NT2/D1 (cell line): ENCODE results near the gene LANCL2.

Source experiments
- DNase-seq: peaks from one replicate; pipeline ENCODE4 v3.0.0-alpha.2; 2011; ENCODE audit warnings: low read depth, low spot score
- H3K27me3 ChIP-seq: 2 replicates; pipeline ENCODE4 v1.6.0; 2011; ENCODE audit warnings: mild to moderate bottlenecking; ENCODE audit not compliant: insufficient read length, insufficient read depth
- H3K36me3 ChIP-seq: 2 replicates; pipeline ENCODE4 v1.6.1; 2011; ENCODE audit warnings: mild to moderate bottlenecking, low read length, mixed read lengths; ENCODE audit not compliant: insufficient read depth, insufficient read length
- H3K4me1 ChIP-seq: 2 replicates; pipeline ENCODE4 v1.5.1; 2011; ENCODE audit not compliant: insufficient read depth, insufficient read length
- H3K4me3 ChIP-seq: 2 replicates; pipeline ENCODE4 v1.5.1; 2011; ENCODE audit warnings: low read depth; ENCODE audit not compliant: insufficient read length
- H3K9ac ChIP-seq: 2 replicates; pipeline ENCODE4 v1.6.0; 2011; ENCODE audit warnings: low read depth; ENCODE audit not compliant: insufficient read length
- H3K9me3 ChIP-seq: 2 replicates; pipeline ENCODE4 v1.5.1; 2011; ENCODE audit warnings: mild to moderate bottlenecking, low read length; ENCODE audit not compliant: insufficient read depth
- SUZ12 ChIP-seq: IDR thresholded peaks from 2 replicates; pipeline ENCODE4 v1.6.1; 2011; ENCODE audit not compliant: insufficient read length, insufficient read depth; ENCODE audit errors: extremely low read depth
- YY1 ChIP-seq: IDR thresholded peaks from 2 replicates; pipeline ENCODE4 v1.6.1; 2011; ENCODE audit not compliant: insufficient read length, insufficient read depth
- ZNF274 ChIP-seq: IDR thresholded peaks from 2 replicates; pipeline ENCODE4 v1.6.1; 2011; ENCODE audit warnings: mild to moderate bottlenecking, low read depth, low read length

The LANCL2 gene

DNA sequence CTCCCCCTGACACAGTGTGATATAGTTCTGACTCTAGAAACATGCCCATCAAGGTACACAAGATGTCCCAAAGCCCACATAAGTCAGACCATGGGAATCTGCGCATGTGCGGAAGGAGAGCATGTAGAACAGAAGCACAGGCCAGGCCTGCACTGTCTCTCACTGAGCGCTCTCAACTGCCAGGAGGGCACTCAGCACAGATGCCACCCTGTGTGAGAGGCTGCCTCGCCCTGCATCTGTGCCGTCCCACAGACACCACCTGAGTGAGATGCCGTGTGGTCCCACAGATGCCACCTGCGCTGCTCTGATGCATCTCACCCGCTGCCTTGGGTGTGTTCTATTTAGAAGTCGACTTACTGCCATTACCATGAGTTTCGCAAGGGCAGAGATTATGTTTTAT, 108.8 kb downstream of the LANCL2 start:
- no peaks in the 10 kb centered on the region for H3K9me3 ChIP-seq
- H3K36me3 ChIP-seq: peaks cover 50% of the 10 kb centered on the region
- peaks cover 6% of the 10 kb centered on the region for H3K4me1 ChIP-seq

DNA sequence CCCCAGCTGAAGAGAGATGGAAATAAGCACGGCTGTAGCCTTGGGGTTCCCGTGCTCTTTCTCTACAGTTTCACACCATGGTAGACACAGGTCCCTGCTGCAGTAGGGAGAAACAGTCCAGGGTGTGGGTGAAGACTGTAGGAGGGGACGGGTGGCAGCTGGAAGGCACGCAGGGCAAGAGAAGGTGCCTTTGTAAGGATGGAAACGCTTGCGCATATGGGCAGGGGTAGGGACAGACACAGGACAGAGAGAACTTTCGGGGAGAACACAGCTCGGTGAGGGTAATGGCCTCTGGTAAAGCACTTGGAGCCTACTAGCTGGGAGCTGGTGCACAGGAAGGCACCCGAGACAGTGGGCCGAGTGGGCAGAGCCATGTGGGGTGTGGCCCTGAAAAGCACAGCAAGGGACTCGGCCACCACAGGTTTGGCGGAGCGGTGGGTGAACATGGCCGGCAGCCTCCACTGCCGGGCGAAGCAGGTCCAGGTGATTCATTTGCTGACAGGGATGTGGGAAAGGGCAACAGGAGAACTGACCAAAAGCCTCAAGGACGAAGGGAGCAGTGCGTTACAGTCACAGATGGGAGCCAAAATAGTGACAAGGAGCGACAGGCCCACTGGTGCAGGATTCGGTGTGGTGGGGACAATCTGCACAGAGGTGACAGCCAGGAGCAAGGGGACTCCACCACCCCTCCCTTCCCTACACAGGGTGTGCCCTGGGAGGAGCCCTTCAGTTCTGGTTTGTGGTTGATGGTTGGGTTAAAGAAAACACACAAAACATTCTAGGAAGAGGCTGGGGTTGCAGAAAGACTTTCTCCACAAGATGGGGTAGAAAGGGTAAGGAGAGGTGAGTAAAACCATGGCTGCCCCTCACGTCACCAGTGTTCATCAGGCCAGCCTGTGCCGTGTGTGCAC, 110.1 kb downstream of the LANCL2 start:
- TF ChIP-seq YY1 (no peak), ZNF274 (no peak), SUZ12 (no peak)
- H3K9ac ChIP-seq: no peak overlapping the region
- H3K9me3 ChIP-seq: no peaks in the 10 kb centered on the region
- H3K4me1 ChIP-seq: peaks cover 6% of the 10 kb centered on the region
- H3K27me3 ChIP-seq: no peaks in the 10 kb centered on the region
- no peak overlapping the region for H3K4me3 ChIP-seq
- DNase-seq: no peak
- H3K36me3 ChIP-seq: peaks cover 43% of the 10 kb centered on the region

More for the DNA sequence above, 108.8 kb downstream of the LANCL2 start:
- Histone ChIP-seq H3K4me3 (no peak overlapping the region), H3K9ac (no peak overlapping the region), H3K27me3 (no peaks in the 10 kb centered on the region)
- DNase-seq: no peak
- TF ChIP-seq ZNF274 (no peak), YY1 (no peak), SUZ12 (no peak)

DNA sequence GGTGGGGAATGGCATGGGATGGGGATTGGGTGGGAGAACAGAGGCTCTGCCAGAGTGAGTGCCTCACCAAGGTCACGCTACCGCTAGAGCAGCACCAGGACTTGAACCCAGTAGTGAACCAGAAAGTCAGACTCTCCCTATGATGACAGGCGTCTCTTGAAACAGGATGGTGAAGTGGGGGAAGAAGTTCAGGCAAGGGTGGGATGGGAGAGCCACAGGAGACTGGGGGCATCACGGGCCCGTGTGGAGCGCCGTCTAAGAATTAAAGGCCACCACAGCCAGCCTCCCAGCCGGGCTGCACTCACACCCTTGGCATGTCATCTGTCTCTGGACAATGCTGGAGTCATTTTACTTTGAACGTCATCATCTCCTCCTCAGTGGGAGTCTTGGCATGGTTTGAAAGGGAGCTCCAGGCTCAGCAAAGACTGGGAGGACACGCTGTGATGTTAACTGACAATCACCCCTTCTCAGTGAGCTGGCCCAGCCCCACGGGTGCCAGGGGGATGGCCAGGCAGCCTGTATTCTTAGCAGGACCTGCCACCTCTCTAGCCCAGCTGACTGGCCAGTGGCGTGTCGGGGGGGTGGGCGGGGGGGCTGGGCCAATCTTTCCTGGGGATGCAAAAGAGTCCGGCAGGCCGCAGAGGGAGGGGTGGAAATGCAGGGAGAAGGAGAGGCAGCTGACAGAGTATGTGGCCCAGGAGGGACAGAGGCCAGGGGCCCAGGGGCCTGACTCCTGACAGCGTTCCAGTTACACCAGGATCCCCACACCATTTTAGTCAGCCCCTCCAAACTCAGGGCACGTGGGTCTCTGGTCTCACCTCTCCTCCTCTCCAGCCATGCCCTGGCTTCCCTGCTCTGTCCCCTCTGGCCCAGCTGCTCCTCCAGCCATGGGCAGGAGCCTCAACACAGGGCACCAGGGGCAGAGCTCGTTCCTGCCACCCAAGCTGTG, 111.0 kb downstream of the LANCL2 start:
- no peaks in the 10 kb centered on the region for H3K9me3 ChIP-seq
- no peak for TF ChIP-seq ZNF274
- TF ChIP-seq YY1: no peak
- TF ChIP-seq SUZ12: no peak
- H3K27me3 ChIP-seq: no peaks in the 10 kb centered on the region
- no peak overlapping the region for H3K4me3 ChIP-seq
- peaks cover 8% of the 10 kb centered on the region for H3K4me1 ChIP-seq
- peaks cover 43% of the 10 kb centered on the region for H3K36me3 ChIP-seq
- no peak for DNase-seq
- no peak overlapping the region for H3K9ac ChIP-seq

DNA sequence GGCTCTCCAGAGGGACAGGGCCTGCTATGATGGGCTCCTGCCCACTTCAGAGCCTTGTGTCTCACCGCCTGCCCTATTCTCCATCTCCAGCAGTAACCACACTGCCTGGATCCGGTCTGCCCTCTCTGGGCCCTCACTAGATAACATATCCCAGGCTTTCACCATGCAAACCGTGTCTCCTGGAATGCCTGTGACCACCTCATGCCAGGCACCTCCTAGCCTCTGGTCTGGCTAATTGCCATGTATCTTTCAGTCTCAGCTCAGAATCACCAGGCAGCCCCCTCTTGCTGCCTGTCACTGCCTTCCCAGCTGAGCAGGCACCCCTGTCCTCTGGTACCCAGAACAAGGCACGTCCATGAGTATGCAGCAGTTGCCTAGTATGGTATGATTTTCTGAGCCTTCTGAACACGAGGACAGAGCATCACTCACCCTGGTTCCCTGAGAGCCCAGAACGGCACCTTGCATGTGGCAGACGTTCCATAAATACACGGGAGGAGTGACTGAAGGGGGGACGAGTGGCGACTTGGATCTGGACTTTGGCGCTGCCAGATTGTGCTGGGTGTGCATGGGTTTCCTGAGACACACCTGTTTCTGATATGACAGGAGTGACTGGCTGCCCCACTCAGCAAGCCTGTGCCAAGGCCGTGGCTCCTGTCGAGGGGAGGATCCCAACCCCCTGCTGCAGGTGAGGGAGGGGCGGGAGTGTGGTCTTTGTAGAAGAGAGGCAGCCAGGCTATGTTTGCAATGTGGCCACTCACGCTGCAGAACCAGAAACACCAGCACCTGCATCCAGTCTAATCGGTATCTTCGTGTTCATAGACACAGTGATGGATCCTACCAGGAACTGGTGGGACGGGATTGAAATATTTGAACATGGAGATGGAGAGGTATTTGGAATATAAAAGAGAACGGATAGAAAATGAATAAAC, 112.0 kb downstream of the LANCL2 start:
- no peaks in the 10 kb centered on the region for H3K27me3 ChIP-seq
- no peak for TF ChIP-seq SUZ12
- no peak for TF ChIP-seq YY1
- no peak for TF ChIP-seq ZNF274
- no peak overlapping the region for H3K4me3 ChIP-seq
- H3K9ac ChIP-seq: no peak overlapping the region
- H3K4me1 ChIP-seq: peaks cover 8% of the 10 kb centered on the region
- no peaks in the 10 kb centered on the region for H3K9me3 ChIP-seq
- no peak for DNase-seq
- peaks cover 46% of the 10 kb centered on the region for H3K36me3 ChIP-seq

DNA sequence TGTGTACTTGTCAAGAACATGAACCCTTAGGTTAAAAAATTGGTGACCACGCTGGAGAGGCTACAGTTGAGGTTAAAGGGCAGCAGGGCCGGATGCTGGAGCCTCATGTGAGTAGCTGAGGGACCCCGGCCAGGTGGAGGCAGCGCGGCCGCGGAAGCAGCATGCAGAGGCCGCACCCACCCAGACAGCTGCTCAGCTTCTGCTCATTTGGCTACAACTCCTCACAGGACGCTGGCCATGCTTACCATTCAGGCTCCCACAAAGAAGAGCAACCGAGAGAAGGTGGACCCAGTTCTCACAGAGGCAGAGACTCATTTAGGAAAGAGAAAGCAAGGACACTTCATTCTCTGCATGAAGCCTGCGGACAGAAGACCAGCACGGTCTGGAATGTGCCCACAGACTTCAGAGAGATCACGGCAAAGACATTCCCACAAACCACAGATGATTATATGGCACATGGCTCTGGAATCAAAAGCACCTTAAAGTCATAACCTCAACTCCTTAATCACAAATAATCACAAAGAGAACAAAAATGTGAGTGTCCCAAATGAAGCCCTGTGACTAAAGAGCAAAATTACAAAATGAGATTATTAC, 112.7 kb downstream of the LANCL2 start:
- Histone ChIP-seq H3K27me3 (no peaks in the 10 kb centered on the region), H3K4me1 (peaks cover 8% of the 10 kb centered on the region), H3K9me3 (no peaks in the 10 kb centered on the region), H3K36me3 (peaks cover 47% of the 10 kb centered on the region), H3K4me3 (no peak overlapping the region), H3K9ac (no peak overlapping the region)
- TF ChIP-seq SUZ12: no peak
- TF ChIP-seq ZNF274: no peak
- no peak for TF ChIP-seq YY1
- DNase-seq: no peak

DNA sequence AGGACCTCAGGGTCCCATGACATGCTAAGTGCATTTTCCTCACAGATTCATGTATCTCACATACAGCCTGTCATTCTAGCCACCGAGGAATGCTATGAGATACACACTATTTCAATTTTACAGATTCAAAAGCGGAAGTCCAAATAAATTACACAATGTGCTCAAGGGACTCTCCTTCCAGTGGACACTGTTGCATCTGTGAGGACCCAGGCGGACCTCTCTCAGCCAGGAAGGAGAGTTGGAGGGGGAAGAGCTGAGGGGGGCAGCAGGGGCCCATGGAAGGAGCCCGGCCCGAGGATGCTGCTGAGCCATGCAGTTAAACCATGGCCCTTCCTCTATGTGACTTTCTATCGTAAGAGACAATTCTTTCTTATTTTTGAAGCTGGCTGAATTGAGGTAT, 113.6 kb downstream of the LANCL2 start:
- no peaks in the 10 kb centered on the region for H3K27me3 ChIP-seq
- H3K9me3 ChIP-seq: no peaks in the 10 kb centered on the region
- no peak overlapping the region for H3K9ac ChIP-seq
- peaks cover 11% of the 10 kb centered on the region for H3K4me1 ChIP-seq
- DNase-seq: no peak
- H3K4me3 ChIP-seq: no peak overlapping the region
- peaks cover 47% of the 10 kb centered on the region for H3K36me3 ChIP-seq
- TF ChIP-seq YY1 (no peak), ZNF274 (no peak), SUZ12 (no peak)
